GM18508 (cell line): Measurements from ENCODE around the gene CD46.
A peak's percentile ranks its signal among the peaks of the same experiment; 100 is the strongest.

Source experiments
- ATAC-seq: cut with Tn5 transposase; IDR thresholded peaks from one replicate; pipeline ENCODE4 v1.9.1; 2021; ENCODE audit warnings: moderate number of reproducible peaks; ENCODE audit not compliant: insufficient read depth, unreplicated experiment

CD46 gene

DNA sequence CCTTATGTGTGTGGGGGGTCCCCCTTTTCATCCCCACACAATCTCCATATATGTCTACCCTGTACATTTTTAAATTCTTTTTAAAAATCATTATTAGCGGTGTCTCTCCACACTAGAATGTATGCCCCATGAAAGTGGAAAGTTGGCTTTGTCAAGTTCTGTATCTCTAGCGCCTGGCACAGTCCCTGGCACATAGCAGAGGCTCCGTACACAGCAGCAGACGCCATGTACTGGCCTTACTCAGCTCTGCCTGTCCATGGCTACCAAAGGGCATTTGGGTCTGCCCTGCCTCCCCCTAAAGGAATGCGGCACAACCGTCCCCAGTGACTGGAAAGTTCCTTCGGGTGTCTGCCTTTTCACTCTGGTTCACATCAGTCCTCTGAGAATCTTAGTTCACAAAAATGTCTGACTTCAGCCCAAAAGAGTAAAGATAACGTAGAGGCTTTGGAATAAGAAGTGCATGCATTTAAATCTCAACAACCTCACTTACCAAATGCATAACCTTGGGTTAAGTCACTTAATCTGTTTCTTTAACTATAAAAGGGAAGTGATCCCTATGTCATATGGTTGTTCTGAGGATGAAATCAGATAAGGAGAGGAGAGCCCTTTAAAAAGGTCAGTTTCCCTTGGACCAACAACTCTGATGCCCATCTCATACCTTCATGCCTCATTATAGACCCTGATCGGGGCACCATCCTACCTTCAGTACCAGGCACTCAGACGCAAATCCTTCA, 61.1 kb downstream of the CD46 start:
- no peak for ATAC-seq

DNA sequence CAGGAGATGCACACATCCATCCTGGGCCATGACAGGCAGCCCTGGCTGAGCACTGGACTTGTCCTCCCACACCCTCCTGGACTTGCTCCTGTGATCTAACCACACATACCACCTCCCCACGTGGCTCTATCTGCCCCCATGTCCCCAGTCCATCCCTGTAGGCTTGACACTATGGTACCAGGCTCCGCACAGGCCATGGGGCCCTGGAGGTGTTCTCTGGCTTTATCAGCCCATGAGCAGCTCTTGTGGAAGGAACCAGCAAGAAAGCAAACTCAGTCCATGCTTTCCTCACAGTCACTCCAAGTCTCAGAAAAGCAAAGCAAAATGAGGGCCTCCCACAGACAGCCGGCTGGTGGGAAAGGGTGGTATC, 61.6 kb downstream of the CD46 start:
- no peak for ATAC-seq

DNA sequence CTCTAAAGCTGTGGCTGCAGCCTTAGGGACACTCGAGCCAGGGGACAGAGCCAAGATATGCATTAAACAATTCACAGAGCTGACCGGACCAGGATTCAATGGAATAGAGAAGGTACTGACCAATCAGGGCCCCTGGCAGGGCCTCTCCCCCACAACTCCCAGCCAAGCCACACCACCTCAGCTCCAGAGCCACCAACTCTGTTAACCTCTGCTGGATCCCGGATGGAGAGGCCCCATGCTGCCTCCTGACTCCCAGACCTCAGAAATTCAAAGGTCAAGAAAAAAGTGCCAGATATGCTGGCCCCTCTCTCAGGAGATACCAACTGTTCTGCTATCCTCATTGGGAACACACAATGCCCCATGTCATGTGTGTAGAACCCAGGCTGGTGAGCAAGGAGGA, 62.1 kb downstream of the CD46 start:
- ATAC-seq, result no peak

DNA sequence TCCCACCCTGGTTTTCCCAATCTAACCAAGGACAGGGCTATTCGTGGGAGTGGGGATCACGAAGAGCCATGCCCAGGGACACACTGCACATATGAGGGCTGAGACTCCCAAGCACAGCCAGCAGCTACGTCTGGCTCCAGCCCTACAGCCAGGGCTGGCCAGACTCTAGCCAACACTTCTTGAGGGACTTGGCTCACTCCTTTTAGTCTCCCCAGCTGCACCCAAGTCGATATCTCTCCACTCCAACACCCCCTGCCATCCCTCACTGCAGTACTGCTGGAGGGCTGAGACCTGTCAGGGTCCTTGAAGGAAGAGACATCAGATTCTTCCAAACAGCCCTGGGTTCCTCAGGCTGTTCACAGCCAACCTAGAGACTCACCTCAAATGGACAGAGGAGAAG, 62.6 kb downstream of the CD46 start:
- no peak for ATAC-seq

DNA sequence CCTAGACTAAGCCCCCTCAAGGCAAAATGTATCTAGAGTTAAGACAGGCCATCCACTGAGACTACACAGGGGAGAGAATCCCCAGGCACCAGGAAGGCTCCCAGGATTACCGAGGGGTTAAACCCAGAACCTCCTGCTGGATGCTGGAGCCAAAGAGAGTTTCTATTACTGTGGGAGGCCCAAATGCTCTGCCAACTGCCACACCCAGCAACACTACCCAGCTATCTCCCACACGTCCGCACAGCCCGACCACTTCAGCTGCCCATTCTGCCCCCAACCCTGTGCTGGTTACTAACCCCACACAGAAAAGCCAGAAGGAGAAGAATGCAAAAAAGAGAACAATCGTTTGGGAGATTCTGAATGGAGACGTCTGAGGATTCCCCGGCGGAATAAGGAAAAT, 63.6 kb downstream of the CD46 start:
- no peak for ATAC-seq

DNA sequence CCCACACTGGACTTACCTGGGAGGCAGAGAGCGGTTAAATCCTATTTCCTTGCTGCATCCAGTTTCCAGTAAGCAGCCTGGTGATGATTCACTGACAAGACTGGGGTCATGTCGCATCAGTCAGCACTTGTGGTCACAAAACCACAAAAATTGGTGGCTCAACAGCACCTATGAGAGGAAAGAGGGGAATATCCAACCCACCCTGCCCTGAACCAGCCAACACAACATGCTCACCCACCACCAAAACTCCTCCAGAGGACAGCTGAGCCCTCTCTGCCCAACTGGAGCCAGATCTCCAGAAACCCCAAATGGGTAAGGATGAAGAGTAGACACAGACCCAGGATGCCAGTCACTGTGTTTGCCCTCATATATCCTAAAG, 64.0 kb downstream of the CD46 start:
- no peak for ATAC-seq

DNA sequence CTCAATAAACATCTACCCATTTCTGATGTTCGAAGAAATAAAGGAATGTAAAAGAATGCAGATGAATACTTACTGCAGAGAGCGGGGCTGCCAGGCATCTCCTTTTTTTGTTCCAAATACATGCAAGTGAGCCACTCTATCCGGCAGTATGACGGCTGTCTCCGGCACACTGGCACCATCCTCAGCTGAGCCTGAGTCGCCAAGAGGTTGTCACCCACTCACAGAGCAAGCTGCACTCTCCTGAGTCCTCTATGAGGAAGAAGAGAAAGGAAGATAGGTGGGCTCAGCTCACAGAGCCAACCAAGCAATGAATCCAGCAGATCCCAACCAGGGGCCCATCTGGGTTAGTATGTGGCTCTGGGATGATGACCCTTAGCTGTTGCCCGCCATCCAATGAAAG, 65.3 kb downstream of the CD46 start:
- no peak for ATAC-seq

DNA sequence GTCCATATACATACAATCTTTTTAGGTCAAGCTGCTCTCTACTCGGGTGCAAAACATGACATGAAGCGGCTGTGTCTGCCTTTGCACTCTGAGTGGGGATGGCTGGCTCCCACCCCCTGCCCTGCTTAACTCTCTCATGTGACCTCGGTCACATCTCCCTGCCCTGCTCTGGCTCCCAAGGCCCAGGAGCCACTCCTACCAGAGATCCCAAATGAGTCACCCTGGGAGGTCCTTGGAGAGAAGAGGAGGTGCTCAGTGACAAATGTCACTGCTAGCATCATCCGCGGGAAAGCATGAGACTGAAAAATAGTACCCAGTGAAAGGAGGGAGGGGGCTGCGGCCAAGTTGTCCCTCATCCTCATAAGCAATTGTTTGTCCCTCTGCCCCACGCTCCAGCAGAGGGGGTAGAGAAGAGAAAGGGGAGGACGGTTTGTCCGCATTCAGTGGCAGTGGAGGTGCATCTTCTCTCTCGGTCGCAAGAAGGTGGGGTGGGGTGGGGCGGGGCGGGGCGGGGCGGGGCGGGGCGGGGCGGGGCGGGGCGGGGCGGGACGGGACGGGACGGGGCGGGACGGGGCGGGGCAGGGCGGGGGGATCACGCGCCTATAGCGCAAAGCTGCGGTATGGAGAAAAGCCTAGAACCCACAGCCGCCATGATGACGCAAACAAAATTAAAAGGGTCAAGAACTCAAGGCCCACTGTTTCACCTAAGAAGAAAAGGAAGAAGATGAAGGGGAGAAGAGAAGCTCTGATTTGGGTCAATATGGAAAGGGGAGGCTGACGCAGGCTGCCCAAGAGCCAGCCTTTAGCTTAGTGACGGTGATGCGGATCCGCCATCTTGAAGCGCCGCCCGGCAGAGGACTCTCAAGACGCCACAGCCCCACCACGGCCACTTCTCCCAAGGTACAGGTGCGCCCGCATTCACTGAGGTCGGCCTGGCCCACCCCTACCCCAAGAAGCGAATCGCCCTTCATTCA, 66.2 kb downstream of the CD46 start:
- no peak for ATAC-seq

DNA sequence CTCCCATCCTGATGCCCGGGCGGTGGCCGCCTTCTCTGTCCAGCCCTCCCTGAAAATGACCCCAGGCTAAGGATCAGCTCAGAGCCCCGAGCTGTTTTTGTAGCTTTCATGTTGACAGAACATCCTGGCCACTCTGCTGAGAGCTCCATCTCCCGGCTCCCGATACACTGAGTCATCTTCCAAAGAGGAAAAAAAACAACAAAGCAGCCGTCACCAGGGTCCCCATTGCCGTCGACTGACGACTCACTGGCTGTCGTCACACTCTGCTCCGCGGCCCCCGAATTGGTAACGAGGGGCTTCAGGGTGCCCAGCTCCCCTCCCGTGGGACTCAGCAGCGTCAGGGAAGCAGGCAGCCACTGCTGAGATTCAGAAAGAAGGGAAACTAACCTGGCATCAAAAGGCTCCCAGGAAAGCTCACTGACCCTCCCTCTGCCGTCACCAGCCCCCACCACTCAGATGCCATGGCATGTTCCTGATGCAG, 67.2 kb downstream of the CD46 start:
- ATAC-seq, result no peak

DNA sequence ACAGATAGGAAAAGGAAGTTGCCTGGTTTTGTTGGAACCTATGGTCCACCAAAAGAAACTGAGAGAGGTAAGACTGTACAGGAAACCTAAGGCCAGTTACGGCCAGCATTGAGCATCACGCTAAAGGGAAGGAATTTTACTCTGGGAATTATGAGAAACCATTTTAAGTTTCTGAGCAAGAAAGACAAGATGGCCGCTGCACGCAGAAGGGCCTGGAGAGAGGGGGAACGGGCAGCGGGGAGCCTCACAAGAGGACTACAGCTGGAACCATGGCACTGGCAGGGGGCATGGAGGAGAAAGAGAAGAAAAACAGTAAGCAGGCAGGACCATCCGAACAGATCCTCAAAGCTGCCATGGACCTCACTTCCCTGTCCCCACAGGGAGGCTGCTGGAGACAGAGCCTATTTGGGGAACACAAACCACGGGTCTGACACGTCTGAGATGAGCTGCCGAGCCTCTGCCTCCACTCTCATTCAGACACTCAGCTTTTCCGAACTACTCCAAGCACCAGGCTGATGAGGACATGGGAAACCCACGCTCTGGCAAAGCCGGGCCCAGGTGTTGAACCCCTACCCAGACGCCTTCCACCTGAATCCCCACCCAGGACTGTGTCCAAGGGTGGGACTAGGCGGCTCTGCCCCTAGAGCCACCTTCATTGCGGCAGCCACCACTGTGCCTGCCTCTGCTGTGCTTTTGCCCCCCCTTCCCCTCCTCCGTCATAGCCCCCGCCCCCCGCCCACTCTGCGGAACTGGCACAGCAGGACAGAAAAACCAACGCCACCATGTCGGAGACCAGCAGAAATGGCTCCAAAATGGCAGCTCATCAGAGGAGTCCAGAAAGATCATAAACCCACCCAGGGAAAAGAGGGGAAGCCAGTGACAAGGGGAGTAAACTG, 69.0 kb downstream of the CD46 start:
- no peak for ATAC-seq

DNA sequence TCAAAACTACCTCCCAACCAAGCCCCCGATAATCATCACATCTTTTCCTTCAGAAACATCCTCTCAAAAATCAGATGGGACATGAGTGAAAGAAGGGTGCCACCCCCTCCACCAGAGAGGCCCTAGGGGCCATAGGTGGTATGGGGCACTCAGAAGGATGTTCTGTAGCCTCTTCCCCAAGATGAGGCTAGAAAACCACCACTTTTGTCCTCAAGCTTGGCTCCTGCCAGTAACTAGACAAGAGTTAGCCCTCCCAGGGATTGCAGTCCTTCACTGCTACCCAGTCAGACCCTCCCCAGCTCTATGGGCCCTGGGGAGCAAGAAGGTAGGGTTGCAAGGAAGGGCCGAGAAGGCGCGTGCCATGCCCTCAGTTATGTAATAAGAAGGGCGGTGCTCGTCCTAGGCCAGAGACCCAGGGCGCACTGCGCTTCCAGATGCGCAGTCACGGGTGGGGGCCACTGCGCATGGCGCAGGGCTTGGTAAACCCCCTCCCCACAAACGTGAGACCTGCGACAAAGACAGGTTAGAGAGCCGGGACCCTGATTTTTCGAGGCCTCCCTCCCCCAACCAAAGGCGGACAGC, 69.7 kb downstream of the CD46 start:
- no peak for ATAC-seq

DNA sequence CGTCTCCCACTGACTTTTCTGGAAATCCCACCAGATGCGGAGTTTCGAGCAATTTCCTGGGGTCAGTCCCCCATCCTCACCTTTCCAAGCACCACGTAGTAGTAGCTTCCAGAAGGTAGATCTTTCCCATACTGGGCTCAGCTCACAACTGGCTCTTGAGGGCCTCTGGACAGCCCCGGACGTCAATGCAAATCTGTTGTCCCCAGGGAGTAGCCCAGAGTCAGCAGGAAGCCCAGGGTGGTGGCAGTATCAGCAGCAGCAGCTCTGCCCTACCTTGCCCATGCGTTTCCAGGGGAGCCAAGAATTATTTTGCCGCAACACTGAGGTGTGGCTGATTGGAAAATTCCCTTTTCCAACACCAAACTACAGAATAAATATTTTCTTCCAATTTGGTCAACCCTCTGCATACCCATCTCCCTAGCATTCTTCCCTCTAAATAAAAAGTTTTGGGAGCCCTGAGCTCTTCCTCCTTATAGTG, 70.3 kb downstream of the CD46 start:
- no peak for ATAC-seq

DNA sequence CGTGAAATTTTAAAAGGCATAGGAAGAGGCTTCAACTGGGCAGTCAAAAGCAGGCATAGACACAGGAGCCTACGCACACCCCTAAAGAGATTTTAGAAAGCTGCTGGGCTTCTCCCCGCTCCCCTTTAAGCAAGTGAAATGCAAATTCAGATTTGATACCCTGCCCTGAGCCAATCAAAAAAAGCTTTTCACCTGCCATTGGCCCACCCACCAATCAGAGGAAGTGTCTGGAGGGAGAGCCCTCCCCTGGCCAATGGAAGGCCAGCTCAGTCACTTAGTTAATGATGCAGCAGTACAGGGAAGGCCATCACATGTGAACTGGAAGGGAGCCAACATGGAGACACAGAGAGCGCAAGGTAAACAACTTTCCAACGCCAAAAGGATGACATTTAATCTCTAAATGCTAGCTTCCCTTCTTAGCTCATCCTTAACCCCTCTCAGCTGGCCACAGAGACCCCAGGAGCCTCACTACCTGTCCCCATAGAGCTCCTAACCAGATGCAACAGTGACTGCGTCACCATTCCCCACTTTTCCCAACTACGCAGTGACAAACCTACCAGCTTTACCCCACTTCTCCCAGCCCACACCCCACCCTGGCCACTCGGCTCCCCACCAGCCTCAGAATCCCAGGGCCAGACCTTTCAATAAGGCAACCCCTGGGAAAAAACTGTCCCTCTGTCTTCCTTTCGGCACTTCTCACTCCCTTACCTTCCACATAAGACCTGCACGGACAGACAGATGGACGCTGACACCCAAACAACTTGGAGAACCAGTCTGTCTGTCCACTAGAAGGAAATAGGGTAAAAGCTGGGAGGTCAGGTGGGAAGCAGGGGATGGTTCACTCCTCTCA, 71.0 kb downstream of the CD46 start:
- ATAC-seq, result peak; percentile 55

DNA sequence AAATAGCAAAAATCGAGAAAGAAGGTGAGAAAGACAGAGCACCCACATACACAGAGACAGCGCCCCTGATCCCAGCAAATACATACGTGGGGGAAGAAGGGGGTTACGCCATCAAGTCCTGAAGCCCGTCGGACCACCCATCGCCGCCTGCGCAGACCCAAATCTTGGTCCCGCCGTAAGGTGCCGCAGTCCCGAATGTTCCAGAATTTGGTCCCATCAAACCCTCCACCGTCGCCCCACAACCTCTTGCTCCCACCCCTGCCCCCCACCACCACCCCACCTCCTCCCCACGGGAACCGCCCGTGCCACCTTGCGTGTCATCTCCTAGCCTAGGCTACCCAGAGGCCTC, 71.7 kb downstream of the CD46 start:
- ATAC-seq, result no peak

DNA sequence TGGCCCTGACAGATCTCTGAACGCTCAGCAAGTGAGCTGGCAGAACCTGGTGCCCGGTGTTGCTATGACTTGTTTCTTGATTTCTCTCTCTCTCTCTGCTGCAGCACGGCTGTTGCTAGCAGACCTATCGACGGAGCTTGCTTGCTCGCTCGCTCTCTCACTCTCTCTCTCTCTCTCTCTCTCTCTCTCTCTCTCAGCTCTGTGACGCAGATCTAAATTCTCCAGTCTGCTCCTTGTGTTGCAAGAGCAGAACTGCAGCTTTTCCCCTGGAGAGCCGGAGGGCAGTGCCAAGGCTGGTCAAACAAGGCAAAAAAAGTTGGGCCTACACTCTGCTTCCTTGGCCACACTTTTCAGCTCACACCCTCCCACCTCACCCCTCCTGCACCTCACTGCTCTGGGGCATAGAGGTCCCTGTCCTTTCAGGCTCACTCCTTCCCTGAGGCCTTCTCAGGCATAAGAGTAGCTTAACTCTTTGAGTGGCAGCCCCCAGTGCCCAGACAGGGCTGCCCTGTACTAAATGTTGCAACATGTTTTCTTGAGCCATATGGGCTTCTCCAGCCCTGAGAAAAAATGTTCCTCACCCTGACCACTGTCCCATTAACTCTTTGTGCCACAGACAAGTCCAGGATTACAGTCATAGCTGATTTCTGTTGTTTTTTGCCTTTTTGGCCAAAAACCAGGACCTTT, 72.2 kb downstream of the CD46 start:
- no peak for ATAC-seq

DNA sequence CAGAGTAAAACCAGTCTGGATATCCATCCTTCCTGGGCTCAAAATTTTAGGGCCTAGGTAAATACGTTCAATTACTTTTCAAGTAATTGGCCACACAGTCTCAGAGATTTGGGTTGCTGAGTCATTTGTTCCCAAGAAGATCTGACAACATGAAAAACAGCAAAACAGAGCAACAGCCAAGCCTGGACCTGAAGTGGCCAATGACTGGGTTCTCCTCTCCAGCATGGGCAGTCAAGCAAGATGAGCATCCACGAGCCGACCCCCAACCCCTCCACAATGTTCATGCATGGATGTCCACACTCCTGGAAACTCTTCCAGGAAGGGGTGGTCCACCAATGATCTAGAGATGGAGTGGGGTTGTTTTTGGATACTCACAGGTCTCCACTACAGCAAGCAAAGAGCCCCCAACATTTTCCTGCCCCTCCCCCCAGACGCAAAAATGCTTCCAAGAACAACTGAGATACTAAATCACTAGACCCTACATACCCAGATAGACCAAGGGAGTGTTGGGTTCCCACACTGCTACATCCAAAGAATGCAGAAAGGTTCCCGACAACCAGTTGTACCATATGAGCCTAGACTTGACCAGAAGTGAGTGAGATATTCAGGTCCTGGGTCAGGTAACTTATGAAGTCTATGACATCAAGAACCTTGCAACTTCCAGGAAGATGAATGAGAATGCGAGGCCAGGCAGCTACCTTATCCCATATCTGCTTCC, 73.0 kb downstream of the CD46 start:
- ATAC-seq, result no peak

DNA sequence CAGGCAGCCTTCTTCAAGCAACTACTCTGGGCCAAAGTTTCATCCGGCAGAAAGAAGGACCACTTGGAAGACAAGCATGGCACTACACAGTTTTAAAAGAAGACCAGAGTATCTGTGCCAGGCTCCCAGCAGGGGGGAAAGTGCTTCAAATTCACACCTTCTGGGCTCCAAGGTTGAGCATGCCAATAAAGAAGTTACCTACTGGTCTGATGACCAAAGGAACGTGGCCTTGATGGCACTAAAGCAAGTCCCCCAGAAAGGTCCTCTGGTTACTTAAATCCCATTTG, 73.5 kb downstream of the CD46 start:
- no peak for ATAC-seq
